Measurements from ENCODE around the gene STIM1.

The STIM1 gene

GRCh38 chr11:3855808-3856491 lies 486 bp downstream of the STIM1 start:
- peak in 4 of 5 donors; percentile 17 to 71 (median 30) for DNase-seq

- DNase-seq: no peak
Measured at GRCh38 chr11:3856856-3857553, 1.5 kb downstream of the STIM1 start.

GRCh38 chr11:3857628-3858027 lies 2.2 kb downstream of the STIM1 start:
- DNase-seq: no peak

GRCh38 chr11:3859373-3859881 lies 4.0 kb downstream of the STIM1 start:
- peak in 2 of 5 donors; percentile 20 to 34 for DNase-seq

- DNase-seq: no peak
Measured at GRCh38 chr11:3860375-3860774, 4.9 kb downstream of the STIM1 start.

GRCh38 chr11:3860898-3861393 lies 5.5 kb downstream of the STIM1 start:
- DNase-seq: peak in 2 of 5 donors; percentile 15 to 71

GRCh38 chr11:3861683-3862082 lies 6.2 kb downstream of the STIM1 start:
- DNase-seq: peak in 1 of 5 donors; percentile 61

GRCh38 chr11:3865388-3866193 lies 10.1 kb downstream of the STIM1 start:
- DNase-seq: peak in 1 of 5 donors; percentile 42

- DNase-seq: peak in 1 of 5 donors; percentile 37
Measured at GRCh38 chr11:3866206-3866605, 10.7 kb downstream of the STIM1 start.

GRCh38 chr11:3866836-3867208 lies 11.4 kb downstream of the STIM1 start:
- DNase-seq: no peak

- peak in 1 of 5 donors; percentile 57 for DNase-seq
Measured at GRCh38 chr11:3867209-3868091, 12.0 kb downstream of the STIM1 start.

- no peak for DNase-seq
Measured at GRCh38 chr11:3873712-3874349, 18.4 kb downstream of the STIM1 start.

GRCh38 chr11:3876613-3877012 lies 21.1 kb downstream of the STIM1 start:
- DNase-seq: no peak

GRCh38 chr11:3877364-3878257 lies 22.1 kb downstream of the STIM1 start:
- no peak for DNase-seq

- no peak for DNase-seq
Measured at GRCh38 chr11:3878258-3878584, 22.8 kb downstream of the STIM1 start.

GRCh38 chr11:3879216-3879966 lies 23.9 kb downstream of the STIM1 start:
- no peak for DNase-seq

GRCh38 chr11:3879967-3880542 lies 24.6 kb downstream of the STIM1 start:
- DNase-seq: no peak

- no peak for DNase-seq
Measured at GRCh38 chr11:3880724-3881123, 25.3 kb downstream of the STIM1 start.

GRCh38 chr11:3882655-3883054 lies 27.2 kb downstream of the STIM1 start:
- DNase-seq: no peak

Measured in T-helper 1 cell (primary cell).